Vagina (tissue), 2 donors: ENCODE measurements around the gene MVD. TPM values are rescaled to one million over a fixed set of nuclear protein-coding genes. Genes with fewer than 3 reads are reported as not detected.

Experiments used
- DNase-seq, 2 donors: peaks; one replicate each; pipeline ENCODE4 v3.0.0-alpha.2; 2017; ENCODE audit errors: extremely low spot score in 2 of 2
- H3K27ac ChIP-seq: fragments of 200-600 bp; sonication (generic); one replicate; pipeline ENCODE4 v1.5.1; 2019
- H3K27me3 ChIP-seq: fragments of 200-600 bp; sonication (generic); one replicate; pipeline ENCODE4 v1.5.1; 2019
- H3K36me3 ChIP-seq, 2 donors: fragments of 200-600 bp; sonication (generic); one replicate each; pipeline ENCODE4 v1.5.1; 2017 to 2019
- H3K4me1 ChIP-seq: fragments of 200-600 bp; sonication (generic); one replicate; pipeline ENCODE4 v1.5.1; 2019
- H3K4me3 ChIP-seq, 2 donors: fragments of 200-600 bp; sonication (generic); 1 replicate in 1 of 2; 2 replicates in 1 of 2; pipeline ENCODE4 v1.5.1; 2016 to 2019
- H3K9me3 ChIP-seq: fragments of 200-600 bp; sonication (generic); one replicate; pipeline ENCODE4 v1.5.1; 2019
- CTCF ChIP-seq, 3 experiments: fragments of 450-650 bp in 2 of 3; fragments of 200-600 bp in 1 of 3; sonication (generic) in 1 of 3; IDR thresholded peaks; one replicate each; pipeline ENCODE4 v1.5.1; 2017 to 2019; ENCODE audit warnings: antibody characterized with exemption in 3 of 3, mild to moderate bottlenecking in 2 of 3, moderate library complexity in 2 of 3
- POLR2A ChIP-seq, 2 donors: fragments of 450-650 bp; IDR thresholded peaks; one replicate each; pipeline ENCODE4 v1.6.1; 2017; ENCODE audit warnings: antibody characterized with exemption in 2 of 2, mild to moderate bottlenecking in 2 of 2, moderate library complexity in 2 of 2
- POLR2AphosphoS5 ChIP-seq, 2 donors: sonication (generic); formaldehyde crosslinking; IDR thresholded peaks; one replicate each; pipeline ENCODE4 v1.9.0; 2017; ENCODE audit warnings: antibody characterized with exemption in 2 of 2, mild to moderate bottlenecking in 2 of 2, low read depth in 1 of 2; ENCODE audit not compliant: insufficient read depth in 1 of 2
- intact Hi-C: fragments of 100-400 bp; cut with DNase I; formaldehyde crosslinking; loops from one replicate; pipeline ENCODE4 v1.15.1; 2023
- total RNA-seq: library from RNA; depleted of rRNA; stranded (reverse); fragments of >200 nt; gene quantifications from one replicate; pipeline ENCODE4 v1.2.3, GENCODE V29; 2016

Gene MVD
- total RNA-seq, 1 donor from 2014 or later: 33.1 TPM

DNA sequence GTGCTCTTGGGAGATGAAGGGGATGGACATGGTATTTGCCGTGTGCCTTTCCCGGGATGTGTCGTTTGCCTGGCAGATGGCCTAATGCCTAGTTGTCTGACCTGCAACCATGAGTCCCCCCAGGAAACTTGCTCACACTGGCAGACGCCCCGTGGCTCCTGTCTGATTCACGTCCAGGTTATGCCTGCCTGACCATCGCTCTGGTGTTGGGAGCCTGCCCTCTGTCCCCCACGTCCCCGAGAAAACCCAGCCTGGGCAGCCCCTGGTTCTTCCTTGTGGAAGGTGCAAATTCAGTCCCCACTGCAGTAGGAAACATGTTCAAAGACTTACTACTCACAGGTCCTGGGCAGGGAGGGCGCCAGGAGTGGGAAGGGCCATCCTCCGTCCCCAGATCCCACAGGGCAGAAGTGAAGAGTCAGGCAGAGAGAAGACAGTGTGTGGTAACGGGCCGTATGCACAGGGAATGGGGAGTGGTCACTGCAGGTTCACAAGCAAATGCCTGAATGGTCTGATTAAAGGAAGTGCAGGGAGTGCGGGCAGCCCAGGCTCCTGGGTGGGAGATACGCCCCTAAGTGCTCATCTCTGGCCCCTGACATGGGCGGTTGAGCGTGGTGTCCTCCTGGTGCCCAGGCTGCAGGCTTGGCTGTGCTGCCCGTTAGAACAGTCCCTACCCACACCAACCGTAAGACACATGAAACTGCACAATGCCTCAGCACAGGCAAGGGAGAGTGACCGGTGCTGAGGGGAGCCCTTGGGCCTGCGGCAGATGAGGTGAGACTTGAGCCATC lies 27.6 kb upstream of the MVD start:
- no peak for DNase-seq
- TF ChIP-seq POLR2A (IDR thresholded peaks at IDR 0.05) (no peak), CTCF (IDR thresholded peaks at IDR 0.05) (no peak), POLR2AphosphoS5 (IDR thresholded peaks at IDR 0.05; ENCODE audit: insufficient read depth in 1 of 2, low read depth in 1 of 2) (no peak)
- Histone ChIP-seq H3K27ac (no peak overlapping the region), H3K4me1 (peaks cover 15% of the 10 kb centered on the region), H3K4me3 (no peak overlapping the region), H3K9me3 (no peaks in the 10 kb centered on the region), H3K36me3 (no peaks in the 10 kb centered on the region), H3K27me3 (no peaks in the 10 kb centered on the region)
- intact Hi-C loops: no loop called here

DNA sequence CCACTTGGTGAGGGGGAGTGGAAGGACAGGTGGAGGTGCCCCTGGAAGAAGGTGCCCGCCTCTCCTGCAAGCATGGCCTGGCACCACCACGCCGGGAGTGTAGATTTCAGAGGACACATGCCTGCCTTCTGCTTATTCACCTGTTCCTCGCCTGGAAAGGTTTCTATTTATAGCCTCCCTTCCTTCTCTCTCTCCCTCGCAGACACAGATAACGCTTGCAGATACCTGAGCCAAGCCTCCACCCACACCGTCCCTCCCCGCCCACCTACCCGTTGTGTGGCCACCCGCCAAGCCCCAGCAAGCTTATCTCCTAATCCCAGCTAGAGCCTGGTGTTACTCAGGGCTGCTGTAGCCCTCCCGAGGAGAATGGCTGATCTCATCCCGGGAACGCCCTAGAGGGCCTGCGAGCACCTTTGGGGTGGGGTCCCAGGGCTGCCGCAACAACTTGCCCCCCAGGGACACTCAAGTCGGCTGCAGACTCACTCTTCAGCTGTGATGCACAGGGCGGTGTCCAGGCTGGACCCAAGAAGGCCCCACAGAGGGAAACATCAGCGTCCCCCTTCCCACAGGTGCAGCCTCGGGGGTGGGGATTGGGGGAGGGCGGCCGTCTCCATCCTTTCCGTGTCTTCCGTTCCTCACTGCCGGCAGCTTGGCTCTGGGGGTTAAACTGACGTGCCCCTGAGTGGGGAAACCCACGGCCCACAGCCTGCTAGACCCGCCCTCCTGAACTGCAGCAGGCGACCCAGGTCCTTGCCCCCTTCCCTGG lies 25.3 kb upstream of the MVD start:
- no peak for TF ChIP-seq POLR2A (IDR thresholded peaks at IDR 0.05)
- no peak for TF ChIP-seq POLR2AphosphoS5 (IDR thresholded peaks at IDR 0.05; ENCODE audit: insufficient read depth in 1 of 2, low read depth in 1 of 2)
- no peak for TF ChIP-seq CTCF (IDR thresholded peaks at IDR 0.05)
- intact Hi-C loops: loop anchor here (10.0 kb wide), 1 partner anchor 57 kb away; no protein-coding TSS in a partner anchor
- no peak for DNase-seq
- Histone ChIP-seq H3K36me3 (no peaks in the 10 kb centered on the region), H3K27ac (no peak overlapping the region), H3K4me3 (no peak overlapping the region), H3K4me1 (peaks cover 24% of the 10 kb centered on the region), H3K27me3 (no peaks in the 10 kb centered on the region), H3K9me3 (no peaks in the 10 kb centered on the region)

DNA sequence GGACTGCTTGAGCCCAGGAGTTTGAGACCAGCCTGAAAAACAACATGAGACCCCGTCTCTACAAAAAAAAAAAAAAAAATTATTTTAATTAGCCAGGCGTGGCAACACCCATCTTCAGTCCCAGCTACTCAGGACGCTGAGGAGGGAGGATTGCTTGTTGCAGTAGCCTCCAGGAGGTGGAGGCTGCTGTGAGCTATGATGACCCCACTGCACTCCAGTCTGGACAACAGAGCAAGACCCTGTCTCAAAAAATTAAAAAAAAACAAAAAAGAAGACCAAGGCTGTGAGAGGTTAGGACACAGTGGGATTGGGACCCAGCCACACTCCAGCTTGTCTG lies 24.8 kb upstream of the MVD start:
- Histone ChIP-seq H3K27ac (no peak overlapping the region), H3K27me3 (no peaks in the 10 kb centered on the region), H3K36me3 (no peaks in the 10 kb centered on the region), H3K9me3 (no peaks in the 10 kb centered on the region), H3K4me1 (peaks cover 24% of the 10 kb centered on the region), H3K4me3 (no peak overlapping the region)
- DNase-seq: no peak
- intact Hi-C loops: loop anchor here (10.0 kb wide), 1 partner anchor 57 kb away; no protein-coding TSS in a partner anchor
- TF ChIP-seq CTCF (IDR thresholded peaks at IDR 0.05) (no peak), POLR2AphosphoS5 (IDR thresholded peaks at IDR 0.05; ENCODE audit: insufficient read depth in 1 of 2, low read depth in 1 of 2) (no peak), POLR2A (IDR thresholded peaks at IDR 0.05) (no peak)

- no peaks in the 10 kb centered on the region for H3K9me3 ChIP-seq
- H3K27me3 ChIP-seq: no peaks in the 10 kb centered on the region
- intact Hi-C loops: loop anchor here (10.0 kb wide), 1 partner anchor 58 kb away; no protein-coding TSS in a partner anchor
- no peak for TF ChIP-seq POLR2AphosphoS5 (IDR thresholded peaks at IDR 0.05; ENCODE audit: insufficient read depth in 1 of 2, low read depth in 1 of 2)
- TF ChIP-seq POLR2A (IDR thresholded peaks at IDR 0.05): no peak
- TF ChIP-seq CTCF (IDR thresholded peaks at IDR 0.05): no peak
- DNase-seq: no peak
- peaks cover 24% of the 10 kb centered on the region for H3K4me1 ChIP-seq
- H3K36me3 ChIP-seq: no peaks in the 10 kb centered on the region
- no peak overlapping the region for H3K27ac ChIP-seq
- H3K4me3 ChIP-seq: no peak overlapping the region
Observed at GRCh38 chr16:88687254-88687576, 24.3 kb upstream of the MVD start.
